MM.1S (cell line): ENCODE data around the gene OSTN.

Source experiments
- EZH2phosphoT487 ChIP-seq: fragments of 300-600 bp; sonication (generic); IDR thresholded peaks from 2 replicates; pipeline ENCODE4 v1.6.1; 2018; ENCODE audit warnings: antibody characterized with exemption, low read length
- TF ChIP-seq, protein P1 (sequence below): fragments of 300-600 bp; sonication (generic); IDR thresholded peaks from 2 replicates; pipeline ENCODE4 v1.5.1; 2016; ENCODE audit warnings: antibody characterized with exemption, low read length, mixed read lengths

DNA sequence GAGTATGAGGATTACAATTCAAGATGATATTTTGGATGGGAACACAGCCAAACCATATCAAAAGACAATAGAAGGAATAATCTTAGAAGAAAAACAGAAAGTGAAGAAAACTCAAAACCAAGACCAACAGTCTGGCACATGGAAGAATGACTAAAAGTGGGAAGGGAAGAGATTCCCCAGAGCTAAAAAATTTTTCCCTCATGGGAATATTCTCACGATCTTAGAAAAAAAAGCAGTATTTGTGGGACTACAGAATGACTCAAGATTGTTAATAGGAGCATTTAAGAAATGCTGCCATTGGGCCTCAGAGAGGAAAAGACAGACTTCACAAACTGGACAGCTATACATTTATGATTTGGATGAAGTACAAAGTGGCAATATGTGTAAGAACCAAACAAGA is 18.3 kb downstream of the OSTN start:
- TF ChIP-seq, protein P1, sequence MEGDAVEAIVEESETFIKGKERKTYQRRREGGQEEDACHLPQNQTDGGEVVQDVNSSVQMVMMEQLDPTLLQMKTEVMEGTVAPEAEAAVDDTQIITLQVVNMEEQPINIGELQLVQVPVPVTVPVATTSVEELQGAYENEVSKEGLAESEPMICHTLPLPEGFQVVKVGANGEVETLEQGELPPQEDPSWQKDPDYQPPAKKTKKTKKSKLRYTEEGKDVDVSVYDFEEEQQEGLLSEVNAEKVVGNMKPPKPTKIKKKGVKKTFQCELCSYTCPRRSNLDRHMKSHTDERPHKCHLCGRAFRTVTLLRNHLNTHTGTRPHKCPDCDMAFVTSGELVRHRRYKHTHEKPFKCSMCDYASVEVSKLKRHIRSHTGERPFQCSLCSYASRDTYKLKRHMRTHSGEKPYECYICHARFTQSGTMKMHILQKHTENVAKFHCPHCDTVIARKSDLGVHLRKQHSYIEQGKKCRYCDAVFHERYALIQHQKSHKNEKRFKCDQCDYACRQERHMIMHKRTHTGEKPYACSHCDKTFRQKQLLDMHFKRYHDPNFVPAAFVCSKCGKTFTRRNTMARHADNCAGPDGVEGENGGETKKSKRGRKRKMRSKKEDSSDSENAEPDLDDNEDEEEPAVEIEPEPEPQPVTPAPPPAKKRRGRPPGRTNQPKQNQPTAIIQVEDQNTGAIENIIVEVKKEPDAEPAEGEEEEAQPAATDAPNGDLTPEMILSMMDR, result no peak
- TF ChIP-seq EZH2phosphoT487, result no peak
